ENCODE measurements around the gene ANKRD7. TPM values are rescaled to one million over a fixed set of nuclear protein-coding genes. Genes with fewer than 3 reads are reported as not detected.
"Not testable (repeated sequence)": the region's sequence is repeated elsewhere in the genome, so short reads cannot be mapped to it uniquely, and the experiment has no call there.

The ANKRD7 gene
- total and polyA plus RNA-seq, 7 donors = 0.71 to 2.9 (median 1.8) TPM; not detected in 3

DNA sequence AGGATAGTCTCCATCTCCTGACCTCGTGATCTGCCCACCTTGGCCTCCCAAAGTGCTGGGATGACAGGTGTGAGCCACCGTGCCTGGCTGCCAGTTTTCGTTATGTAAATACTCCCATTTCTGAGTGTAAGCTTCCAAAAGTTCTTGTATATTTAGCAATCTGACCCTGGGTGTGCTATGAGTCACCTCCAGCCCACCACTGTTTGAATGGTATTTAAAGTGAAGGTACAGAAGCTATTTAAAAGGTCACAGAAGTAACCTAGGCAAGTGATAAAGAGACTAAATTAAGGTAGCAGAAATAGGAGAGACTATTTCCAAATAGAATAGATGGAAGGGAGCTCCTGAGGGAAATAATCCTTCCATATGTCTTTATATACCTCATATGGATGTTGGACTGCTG lies 3.9 kb upstream of the ANKRD7 start:
- peaks cover 0 to 10% (median 0%) of the 10 kb centered on the region in 4 donors for H3K4me1 ChIP-seq
- TF ChIP-seq, protein P1, sequence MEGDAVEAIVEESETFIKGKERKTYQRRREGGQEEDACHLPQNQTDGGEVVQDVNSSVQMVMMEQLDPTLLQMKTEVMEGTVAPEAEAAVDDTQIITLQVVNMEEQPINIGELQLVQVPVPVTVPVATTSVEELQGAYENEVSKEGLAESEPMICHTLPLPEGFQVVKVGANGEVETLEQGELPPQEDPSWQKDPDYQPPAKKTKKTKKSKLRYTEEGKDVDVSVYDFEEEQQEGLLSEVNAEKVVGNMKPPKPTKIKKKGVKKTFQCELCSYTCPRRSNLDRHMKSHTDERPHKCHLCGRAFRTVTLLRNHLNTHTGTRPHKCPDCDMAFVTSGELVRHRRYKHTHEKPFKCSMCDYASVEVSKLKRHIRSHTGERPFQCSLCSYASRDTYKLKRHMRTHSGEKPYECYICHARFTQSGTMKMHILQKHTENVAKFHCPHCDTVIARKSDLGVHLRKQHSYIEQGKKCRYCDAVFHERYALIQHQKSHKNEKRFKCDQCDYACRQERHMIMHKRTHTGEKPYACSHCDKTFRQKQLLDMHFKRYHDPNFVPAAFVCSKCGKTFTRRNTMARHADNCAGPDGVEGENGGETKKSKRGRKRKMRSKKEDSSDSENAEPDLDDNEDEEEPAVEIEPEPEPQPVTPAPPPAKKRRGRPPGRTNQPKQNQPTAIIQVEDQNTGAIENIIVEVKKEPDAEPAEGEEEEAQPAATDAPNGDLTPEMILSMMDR (IDR thresholded peaks at IDR 0.05) = no peak
- no peak for TF ChIP-seq POLR2A (IDR thresholded peaks at IDR 0.05)
- no peak for TF ChIP-seq POLR2AphosphoS5 (IDR thresholded peaks at IDR 0.05)
- no peak for TF ChIP-seq EP300 (IDR thresholded peaks at IDR 0.05)
- intact Hi-C loops (cut with DNase I) = no loop called here

DNA sequence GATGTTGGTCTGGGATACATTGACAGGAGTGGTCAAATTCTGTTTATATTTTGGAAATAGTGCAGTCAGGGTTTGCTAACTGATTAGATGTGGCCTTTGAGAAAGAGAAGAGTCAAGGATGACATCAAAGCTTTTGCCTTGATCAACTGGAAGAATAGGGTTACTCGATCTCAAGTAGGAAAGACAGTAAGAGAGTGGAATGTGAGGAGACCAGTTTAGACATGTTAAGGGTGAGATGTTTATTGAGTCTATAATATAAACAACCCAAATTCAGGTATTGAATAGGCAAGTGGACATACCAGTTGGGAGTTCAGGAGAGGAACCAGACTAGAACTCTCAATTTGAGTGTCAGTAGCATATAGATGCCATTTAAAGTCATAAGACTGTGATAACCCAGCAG lies 1.9 kb upstream of the ANKRD7 start:
- peaks cover 0 to 10% (median 0%) of the 10 kb centered on the region in 4 donors for H3K4me1 ChIP-seq
- H3K27ac ChIP-seq = no peak overlapping the region
- TF ChIP-seq POLR2A (IDR thresholded peaks at IDR 0.05) (no peak), EP300 (IDR thresholded peaks at IDR 0.05) (no peak)
- TF ChIP-seq, protein P1 (IDR thresholded peaks at IDR 0.05) = no peak
- 92 to 94% methylated on average over 1 of the region's 1 CpG for WGBS, 2 donors
- no peaks in the 10 kb centered on the region for H3K27me3 ChIP-seq
- H3K4me3 ChIP-seq = no peak overlapping the region
- intact Hi-C loops (cut with DNase I) = no loop called here
- no peaks in the 10 kb centered on the region for H3K9me3 ChIP-seq
- H3K36me3 ChIP-seq = no peaks in the 10 kb centered on the region
- DNase-seq = no peak

More for the DNA sequence above, 3.9 kb upstream of the ANKRD7 start:
- WGBS, 2 donors = 52 to 68% methylated on average over 3 of the region's 3 CpGs
- no peaks in the 10 kb centered on the region for H3K36me3 ChIP-seq
- no peak overlapping the region for H3K27ac ChIP-seq
- H3K27me3 ChIP-seq = no peaks in the 10 kb centered on the region
- DNase-seq = no peak
- H3K4me3 ChIP-seq = no peak overlapping the region
- no peaks in the 10 kb centered on the region for H3K9me3 ChIP-seq

DNA sequence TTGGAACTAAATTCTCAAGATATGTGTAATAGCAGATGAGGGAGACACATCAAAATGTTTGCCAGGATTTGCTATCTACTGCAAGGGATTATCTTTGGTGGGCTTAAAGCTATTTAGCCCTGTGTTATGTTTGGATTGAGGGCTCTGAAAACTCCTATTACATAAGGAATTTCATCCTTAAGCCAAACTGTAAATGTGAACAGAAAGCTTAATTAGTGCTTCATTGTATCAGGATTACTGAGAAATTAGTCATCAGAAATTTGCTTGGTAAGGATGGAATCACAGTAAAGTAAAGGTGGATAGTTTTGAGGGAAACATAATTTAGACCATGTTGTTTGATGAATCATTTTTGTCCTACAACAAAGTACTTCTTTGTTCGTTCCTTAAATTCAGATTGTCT lies 8.3 kb downstream of the ANKRD7 start:
- TF ChIP-seq POLR2AphosphoS5 (IDR thresholded peaks at IDR 0.05) = no peak
- no peak for TF ChIP-seq POLR2A (IDR thresholded peaks at IDR 0.05)
- TF ChIP-seq, protein P1 (IDR thresholded peaks at IDR 0.05) = no peak
- TF ChIP-seq EP300 (IDR thresholded peaks at IDR 0.05) = no peak
- 82 to 93% methylated on average over 1 of the region's 1 CpG for WGBS, 2 donors
- intact Hi-C loops (cut with DNase I) = no loop called here
- Histone ChIP-seq H3K4me1 (no peaks in the 10 kb centered on the region), H3K4me3 (no peak overlapping the region), H3K36me3 (no peaks in the 10 kb centered on the region), H3K9me3 (no peaks in the 10 kb centered on the region), H3K27ac (no peak overlapping the region), H3K27me3 (no peaks in the 10 kb centered on the region)
- DNase-seq = no peak

DNA sequence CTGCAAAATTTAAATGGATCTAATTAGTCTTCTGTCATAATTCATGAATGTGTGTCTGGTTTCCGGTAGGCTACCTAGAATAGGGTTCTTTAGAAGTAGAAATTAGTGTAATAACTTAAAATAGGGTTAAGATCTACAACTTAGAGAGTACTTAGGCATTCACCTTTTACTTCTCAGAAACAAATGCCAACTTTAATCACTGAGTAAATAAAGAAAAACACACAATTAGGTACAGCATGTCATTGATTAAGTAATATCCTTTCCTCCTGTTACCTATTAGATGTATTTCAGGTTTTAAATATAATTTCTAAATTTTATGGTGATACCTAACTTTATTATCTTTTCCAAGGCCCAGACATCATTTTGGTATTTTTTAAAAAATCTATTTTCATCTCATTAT lies 9.3 kb downstream of the ANKRD7 start:
- H3K36me3 ChIP-seq = no peaks in the 10 kb centered on the region
- H3K4me1 ChIP-seq = no peaks in the 10 kb centered on the region
- no peak overlapping the region for H3K27ac ChIP-seq
- TF ChIP-seq EP300 (IDR thresholded peaks at IDR 0.05) = no peak
- no peaks in the 10 kb centered on the region for H3K9me3 ChIP-seq
- 90 to 92% methylated on average over 1 of the region's 1 CpG for WGBS, 2 donors
- H3K27me3 ChIP-seq = no peaks in the 10 kb centered on the region
- H3K4me3 ChIP-seq = no peak overlapping the region
- DNase-seq = no peak
- intact Hi-C loops (cut with DNase I) = no loop called here

DNA sequence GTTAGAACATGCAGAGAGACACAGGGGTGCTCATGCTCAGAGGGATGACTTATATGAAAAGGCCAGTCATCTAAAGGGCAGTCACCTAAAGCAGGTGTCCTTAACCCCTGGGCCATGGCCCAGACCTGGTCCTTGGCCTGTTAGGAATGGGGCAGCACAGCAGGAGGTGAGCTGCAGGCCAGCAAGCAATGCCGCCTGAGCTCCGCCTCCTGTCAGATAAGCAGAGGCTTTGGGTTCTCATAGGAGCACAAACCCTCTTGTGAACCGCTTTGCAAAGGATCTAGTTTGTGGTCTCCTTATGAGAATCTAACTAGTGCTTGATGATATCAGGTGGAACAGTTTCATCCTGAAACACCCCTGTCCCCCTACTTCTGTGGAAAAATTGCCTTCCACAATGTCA lies 14.5 kb downstream of the ANKRD7 start:
- intact Hi-C loops (cut with DNase I) = no loop called here
- no peaks in the 10 kb centered on the region for H3K27me3 ChIP-seq
- TF ChIP-seq, protein P1 (IDR thresholded peaks at IDR 0.05) = no peak
- TF ChIP-seq POLR2AphosphoS5 (IDR thresholded peaks at IDR 0.05) (no peak), EP300 (IDR thresholded peaks at IDR 0.05) (no peak), POLR2A (IDR thresholded peaks at IDR 0.05) (no peak)
- no peak overlapping the region for H3K27ac ChIP-seq
- DNase-seq = no peak
- no peak overlapping the region for H3K4me3 ChIP-seq
- WGBS, 2 donors = 94 to 96% methylated on average over 3 of the region's 3 CpGs
- no peaks in the 10 kb centered on the region for H3K4me1 ChIP-seq
- H3K36me3 ChIP-seq = no peaks in the 10 kb centered on the region
- no peaks in the 10 kb centered on the region for H3K9me3 ChIP-seq

DNA sequence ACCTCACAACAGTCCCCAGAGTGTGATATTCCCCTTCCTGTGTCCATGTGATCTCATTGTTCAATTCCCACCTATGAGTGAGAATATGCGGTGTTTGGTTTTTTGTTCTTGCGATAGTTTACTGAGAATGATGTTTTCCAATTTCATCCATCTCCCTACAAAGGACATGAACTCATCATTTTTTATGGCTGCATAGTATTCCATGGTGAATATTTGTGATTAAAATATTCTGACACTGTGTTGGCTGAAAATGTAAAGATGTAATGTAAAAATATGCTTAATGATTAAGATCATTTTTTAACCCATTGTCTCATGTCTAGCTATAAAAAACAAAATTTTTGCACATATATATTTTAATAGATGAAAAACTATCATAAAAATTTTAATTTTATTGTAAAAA lies 15.8 kb downstream of the ANKRD7 start:
- H3K27me3 ChIP-seq; H3K4me1 ChIP-seq; H3K4me3 ChIP-seq; H3K27ac ChIP-seq; H3K9me3 ChIP-seq; H3K36me3 ChIP-seq; intact Hi-C loops (cut with DNase I); DNase-seq: not testable (repeated sequence)
- 95 to 99% methylated on average over 2 of the region's 2 CpGs for WGBS, 2 donors

Measured in sigmoid colon (tissue), 7 donors.